Measurements from ENCODE around the gene PROK2.

DNA sequence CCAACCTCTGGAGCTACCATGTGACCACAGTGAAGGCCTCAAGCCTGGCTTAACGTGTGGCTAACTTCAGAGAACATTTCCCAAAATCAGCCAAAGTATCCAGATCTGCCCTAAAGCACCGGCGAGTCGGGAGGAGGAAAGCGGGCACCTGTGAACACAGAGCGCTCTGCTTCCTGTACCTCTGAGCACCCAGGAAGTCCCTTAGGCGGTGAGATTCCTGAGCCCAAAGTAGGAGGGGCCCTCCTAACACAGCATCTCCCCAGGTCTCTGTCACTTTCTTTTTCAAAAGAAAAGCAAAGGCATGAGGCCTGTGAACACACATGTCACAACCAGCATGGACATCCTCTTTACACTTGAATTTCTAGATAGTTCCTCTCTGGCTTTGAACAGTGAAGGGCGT, 58.8 kb downstream of the PROK2 start:
- TF ChIP-seq, protein P1, sequence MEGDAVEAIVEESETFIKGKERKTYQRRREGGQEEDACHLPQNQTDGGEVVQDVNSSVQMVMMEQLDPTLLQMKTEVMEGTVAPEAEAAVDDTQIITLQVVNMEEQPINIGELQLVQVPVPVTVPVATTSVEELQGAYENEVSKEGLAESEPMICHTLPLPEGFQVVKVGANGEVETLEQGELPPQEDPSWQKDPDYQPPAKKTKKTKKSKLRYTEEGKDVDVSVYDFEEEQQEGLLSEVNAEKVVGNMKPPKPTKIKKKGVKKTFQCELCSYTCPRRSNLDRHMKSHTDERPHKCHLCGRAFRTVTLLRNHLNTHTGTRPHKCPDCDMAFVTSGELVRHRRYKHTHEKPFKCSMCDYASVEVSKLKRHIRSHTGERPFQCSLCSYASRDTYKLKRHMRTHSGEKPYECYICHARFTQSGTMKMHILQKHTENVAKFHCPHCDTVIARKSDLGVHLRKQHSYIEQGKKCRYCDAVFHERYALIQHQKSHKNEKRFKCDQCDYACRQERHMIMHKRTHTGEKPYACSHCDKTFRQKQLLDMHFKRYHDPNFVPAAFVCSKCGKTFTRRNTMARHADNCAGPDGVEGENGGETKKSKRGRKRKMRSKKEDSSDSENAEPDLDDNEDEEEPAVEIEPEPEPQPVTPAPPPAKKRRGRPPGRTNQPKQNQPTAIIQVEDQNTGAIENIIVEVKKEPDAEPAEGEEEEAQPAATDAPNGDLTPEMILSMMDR (IDR thresholded peaks at IDR 0.05) = no peak
- TF ChIP-seq EZH2phosphoT487 (IDR thresholded peaks at IDR 0.05) (no peak), EZH2 (IDR thresholded peaks at IDR 0.05) (no peak)
